PC-3 (cell line): ENCODE results near the gene SLC2A14. TPM values are rescaled to one million over a fixed set of nuclear protein-coding genes. Genes with fewer than 3 reads are reported as not detected.
"Not testable (repeated sequence)": the region's sequence is repeated elsewhere in the genome, so short reads cannot be mapped to it uniquely, and the experiment has no call there.

ENCODE experiments used
- ATAC-seq: fragments of 200-7000 bp; cut with Tn5 transposase; 2 replicates; pipeline ENCODE4 v1.9.1; 2020; ENCODE audit warnings: mild to moderate bottlenecking, moderate library complexity
- BruUV-seq: library from RNA; stranded (reverse); fragments of 400-500 nt; replicated peaks from 2 replicates; lab custom pipeline; 2021; lab: Mats Ljungman, UMichigan
- CTCF ChIA-PET: fragments of 300-600 bp; sonication (Branson Sonifier 250); formaldehyde crosslinking; loops from one replicate; lab custom pipeline; 2022; ENCODE audit warnings: antibody characterized with exemption; lab: Charles Lee
- POLR2A ChIA-PET: fragments of 300-600 bp; sonication (Branson Sonifier 250); formaldehyde crosslinking; loops from one replicate; lab custom pipeline; 2022; ENCODE audit warnings: antibody characterized with exemption; ENCODE audit not compliant: unreplicated experiment; lab: Charles Lee
- DNase-seq: peaks from one replicate; pipeline ENCODE4 v3.0.0-alpha.2; 2015
- H2AFZ ChIP-seq: fragments of 300-600 bp; sonication (generic); 2 replicates; pipeline ENCODE4 v1.6.0; 2016; ENCODE audit warnings: antibody characterized with exemption, low read length
- H3F3A ChIP-seq: fragments of 300-600 bp; sonication (generic); one replicate; pipeline ENCODE4 v1.6.0; 2017; ENCODE audit warnings: antibody characterized with exemption, low read length, control low read depth, mild to moderate bottlenecking; ENCODE audit not compliant: unreplicated experiment
- H3K27ac ChIP-seq: fragments of 300-600 bp; sonication (generic); 2 replicates; pipeline ENCODE4 v1.5.1; 2016; ENCODE audit warnings: mild to moderate bottlenecking, low read length
- H3K27me3 ChIP-seq: fragments of 300-600 bp; sonication (generic); 2 replicates; pipeline ENCODE4 v1.6.1; 2016; ENCODE audit warnings: low read length, mixed read lengths
- H3K36me3 ChIP-seq: fragments of 300-600 bp; sonication (generic); 2 replicates; pipeline ENCODE4 v1.6.1; 2016; ENCODE audit warnings: low read depth, mixed run types, low read length, mixed read lengths
- H3K4me1 ChIP-seq: fragments of 300-600 bp; sonication (generic); 2 replicates; pipeline ENCODE4 v1.5.1; 2016; ENCODE audit warnings: low read length; ENCODE audit not compliant: insufficient read depth
- H3K4me2 ChIP-seq: fragments of 300-600 bp; sonication (generic); 2 replicates; pipeline ENCODE4 v1.6.0; 2016; ENCODE audit warnings: low read length
- H3K4me3 ChIP-seq: fragments of 300-600 bp; sonication (generic); 2 replicates; pipeline ENCODE4 v1.5.1; 2016; ENCODE audit warnings: mild to moderate bottlenecking, low read length, mixed read lengths
- H3K79me2 ChIP-seq: fragments of 300-600 bp; sonication (generic); 2 replicates; pipeline ENCODE4 v1.6.1; 2017; ENCODE audit warnings: low read length, mixed read lengths
- H3K9ac ChIP-seq: fragments of 300-600 bp; sonication (generic); 2 replicates; pipeline ENCODE4 v1.6.0; 2016; ENCODE audit warnings: mild to moderate bottlenecking, low read length
- H3K9me2 ChIP-seq: fragments of 300-600 bp; sonication (generic); replicated peaks from 2 replicates; pipeline ENCODE4 v1.6.1; 2016; ENCODE audit warnings: mixed run types, low read length, mixed read lengths
- H3K9me3 ChIP-seq: fragments of 300-600 bp; sonication (generic); 2 replicates; pipeline ENCODE4 v1.6.1; 2016; ENCODE audit warnings: low read length, mixed read lengths
- H4K20me1 ChIP-seq: fragments of 300-600 bp; sonication (generic); 2 replicates; pipeline ENCODE4 v1.6.1; 2016; ENCODE audit warnings: low read length, mixed read lengths
- EZH2 ChIP-seq: fragments of 300-600 bp; sonication (generic); IDR thresholded peaks from one replicate; pipeline ENCODE4 v1.6.1; 2017; ENCODE audit warnings: antibody characterized with exemption, mild to moderate bottlenecking, low read length; ENCODE audit not compliant: unreplicated experiment
- EZH2phosphoT487 ChIP-seq: fragments of 300-600 bp; sonication (generic); IDR thresholded peaks from 2 replicates; pipeline ENCODE4 v1.6.1; 2018; ENCODE audit warnings: mild to moderate bottlenecking, antibody characterized with exemption, low read length, borderline replicate concordance
- intact Hi-C: fragments of 100-400 bp; cut with micrococcal nuclease; formaldehyde crosslinking; loops from 2 replicates; pipeline ENCODE4 v1.9.0; 2023
- total RNA-seq: library from RNA; depleted of rRNA; stranded (reverse); fragments of >200 nt; gene quantifications from 2 replicates; pipeline ENCODE4 v1.2.3, GENCODE V29; 2014
- TF ChIP-seq, protein P1 (sequence below): fragments of 300-600 bp; sonication (generic); conservative IDR thresholded peaks from 2 replicates; pipeline ENCODE4 v1.5.1; 2017; ENCODE audit warnings: antibody characterized with exemption, low read depth, mild to moderate bottlenecking, low read length

SLC2A14 gene
- total RNA-seq, 1 experiment from 2014 or later: not detected

DNA sequence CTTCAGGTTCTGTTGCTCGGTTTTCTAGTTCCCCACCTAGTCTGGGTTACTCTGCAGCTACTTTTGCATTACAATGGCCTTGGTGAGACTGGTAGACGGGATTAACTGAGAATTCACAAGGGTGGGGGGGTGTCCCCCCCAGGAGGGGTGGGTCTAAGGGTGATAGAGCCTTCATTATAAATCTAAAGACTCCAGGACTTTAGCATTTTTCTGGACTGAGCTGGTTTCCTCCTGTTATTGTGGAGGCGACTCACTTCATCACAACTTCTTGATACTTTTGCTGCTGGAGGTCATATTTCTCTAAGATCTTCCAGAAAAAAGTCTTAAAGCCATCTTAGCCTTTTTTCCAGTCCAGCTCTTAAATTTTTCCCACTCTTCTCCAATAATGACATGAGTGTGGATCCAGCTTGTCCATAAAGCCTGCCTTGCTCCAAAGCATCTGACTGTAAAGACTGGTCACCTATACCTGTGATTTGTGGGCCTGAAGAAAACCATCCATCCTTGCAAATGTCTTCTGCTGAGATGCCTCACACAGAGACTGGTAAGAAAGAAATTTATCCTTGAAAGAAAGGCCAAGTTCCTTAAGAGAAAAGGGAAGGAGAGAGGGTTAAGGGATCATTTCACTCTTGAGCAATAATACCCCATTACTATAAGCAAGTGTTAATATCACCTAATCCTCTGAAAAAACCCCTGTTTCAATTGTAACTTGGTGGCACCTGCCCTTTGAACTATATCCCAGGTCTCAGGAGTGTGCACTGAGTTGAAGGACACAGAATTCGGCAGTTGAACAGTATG lies 19.7 kb upstream of the SLC2A14 start:
- no peaks in the 10 kb centered on the region for H3K79me2 ChIP-seq
- intact Hi-C loops: no loop called here
- no peak for DNase-seq
- H4K20me1 ChIP-seq: no peaks in the 10 kb centered on the region
- TF ChIP-seq, protein P1, sequence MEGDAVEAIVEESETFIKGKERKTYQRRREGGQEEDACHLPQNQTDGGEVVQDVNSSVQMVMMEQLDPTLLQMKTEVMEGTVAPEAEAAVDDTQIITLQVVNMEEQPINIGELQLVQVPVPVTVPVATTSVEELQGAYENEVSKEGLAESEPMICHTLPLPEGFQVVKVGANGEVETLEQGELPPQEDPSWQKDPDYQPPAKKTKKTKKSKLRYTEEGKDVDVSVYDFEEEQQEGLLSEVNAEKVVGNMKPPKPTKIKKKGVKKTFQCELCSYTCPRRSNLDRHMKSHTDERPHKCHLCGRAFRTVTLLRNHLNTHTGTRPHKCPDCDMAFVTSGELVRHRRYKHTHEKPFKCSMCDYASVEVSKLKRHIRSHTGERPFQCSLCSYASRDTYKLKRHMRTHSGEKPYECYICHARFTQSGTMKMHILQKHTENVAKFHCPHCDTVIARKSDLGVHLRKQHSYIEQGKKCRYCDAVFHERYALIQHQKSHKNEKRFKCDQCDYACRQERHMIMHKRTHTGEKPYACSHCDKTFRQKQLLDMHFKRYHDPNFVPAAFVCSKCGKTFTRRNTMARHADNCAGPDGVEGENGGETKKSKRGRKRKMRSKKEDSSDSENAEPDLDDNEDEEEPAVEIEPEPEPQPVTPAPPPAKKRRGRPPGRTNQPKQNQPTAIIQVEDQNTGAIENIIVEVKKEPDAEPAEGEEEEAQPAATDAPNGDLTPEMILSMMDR: no peak
- TF ChIP-seq EZH2 (no peak), EZH2phosphoT487 (no peak)
- 0 out of 2 replicates have a peak, but pooled peaks cover 4% of the 10 kb centered on the region for H3K4me1 ChIP-seq
- BruUV-seq: no TSS peak
- no peaks in the 10 kb centered on the region for H3F3A ChIP-seq
- no peak overlapping the region for H3K27ac ChIP-seq
- ChIA-PET CTCF (no interaction called here), POLR2A (no interaction called here)
- no peaks in the 10 kb centered on the region for H3K9me3 ChIP-seq
- H3K36me3 ChIP-seq: no peaks in the 10 kb centered on the region
- H3K4me3 ChIP-seq: no peak overlapping the region
- H3K4me2 ChIP-seq: no peak overlapping the region
- no peak overlapping the region for H2AFZ ChIP-seq
- H3K9ac ChIP-seq: no peak overlapping the region
- H3K27me3 ChIP-seq: no peaks in the 10 kb centered on the region
- no peak for ATAC-seq
- H3K9me2 ChIP-seq: no peaks in the 10 kb centered on the region

DNA sequence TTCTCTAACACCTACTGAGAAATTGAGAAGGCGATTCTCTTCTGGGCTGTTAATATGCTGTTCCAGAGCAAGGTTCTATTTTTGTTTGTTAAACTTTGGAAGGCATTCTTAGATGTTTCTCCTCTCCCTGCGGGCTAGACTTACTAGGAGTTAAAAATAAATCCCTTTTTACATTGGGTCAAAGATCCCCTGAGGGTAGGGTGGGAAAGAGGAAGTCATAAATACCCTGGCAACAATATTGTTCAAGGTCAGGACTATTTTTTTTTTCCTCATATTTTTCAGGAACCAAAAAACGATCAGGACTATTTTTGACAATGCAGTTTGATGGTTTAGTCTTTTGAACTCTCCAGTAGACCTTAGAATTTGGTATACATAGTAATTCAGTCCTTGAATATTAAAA lies 12.0 kb upstream of the SLC2A14 start:
- H3K4me3 ChIP-seq: no peak overlapping the region
- H3K27ac ChIP-seq: no peak overlapping the region
- no peaks in the 10 kb centered on the region for H3K4me1 ChIP-seq
- no peak overlapping the region for H2AFZ ChIP-seq
- no peaks in the 10 kb centered on the region for H3K9me3 ChIP-seq
- H3K4me2 ChIP-seq: no peak overlapping the region
- BruUV-seq: no TSS peak
- no peaks in the 10 kb centered on the region for H3K36me3 ChIP-seq
- no peaks in the 10 kb centered on the region for H3K79me2 ChIP-seq
- CTCF ChIA-PET: no interaction called here
- POLR2A ChIA-PET: no interaction called here
- no peak for ATAC-seq
- intact Hi-C loops: no loop called here
- no peaks in the 10 kb centered on the region for H3K27me3 ChIP-seq
- TF ChIP-seq, protein P1: no peak
- TF ChIP-seq EZH2phosphoT487 (no peak), EZH2 (no peak)
- DNase-seq: no peak
- no peak overlapping the region for H3K9ac ChIP-seq
- H3F3A ChIP-seq: no peaks in the 10 kb centered on the region
- no peaks in the 10 kb centered on the region for H3K9me2 ChIP-seq
- H4K20me1 ChIP-seq: no peaks in the 10 kb centered on the region

DNA sequence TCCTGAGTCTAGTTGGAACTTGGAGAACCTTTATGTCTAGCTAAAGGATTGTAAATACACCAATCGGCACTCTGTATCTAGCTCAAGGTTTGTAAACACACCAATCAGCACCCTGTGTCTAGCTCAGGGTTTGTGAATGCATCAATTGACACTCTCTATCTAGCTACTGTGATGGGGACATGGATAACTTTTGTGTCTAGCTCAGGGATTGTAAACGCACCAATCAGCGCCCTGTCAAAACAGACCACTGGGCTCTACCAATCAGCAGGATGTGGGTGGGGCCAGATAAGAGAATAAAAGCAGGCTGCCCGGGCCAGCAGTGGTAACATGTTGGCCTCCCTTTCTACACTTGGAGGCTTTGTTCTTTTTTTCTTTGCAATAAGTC lies 9.0 kb upstream of the SLC2A14 start:
- H3K4me3 ChIP-seq, H3K27me3 ChIP-seq, H3K9me3 ChIP-seq, H3K4me1 ChIP-seq, H3K27ac ChIP-seq, H4K20me1 ChIP-seq, H3K79me2 ChIP-seq, H3K4me2 ChIP-seq, intact Hi-C loops, H3K9ac ChIP-seq, BruUV-seq, H2AFZ ChIP-seq, ATAC-seq, H3K36me3 ChIP-seq, CTCF ChIA-PET, H3K9me2 ChIP-seq, H3F3A ChIP-seq, DNase-seq: not testable (repeated sequence)
- POLR2A ChIA-PET: interaction anchor here (0.5 kb wide), 1 partner anchor 14 kb away, joined by 3 read pairs; no protein-coding TSS in a partner anchor

DNA sequence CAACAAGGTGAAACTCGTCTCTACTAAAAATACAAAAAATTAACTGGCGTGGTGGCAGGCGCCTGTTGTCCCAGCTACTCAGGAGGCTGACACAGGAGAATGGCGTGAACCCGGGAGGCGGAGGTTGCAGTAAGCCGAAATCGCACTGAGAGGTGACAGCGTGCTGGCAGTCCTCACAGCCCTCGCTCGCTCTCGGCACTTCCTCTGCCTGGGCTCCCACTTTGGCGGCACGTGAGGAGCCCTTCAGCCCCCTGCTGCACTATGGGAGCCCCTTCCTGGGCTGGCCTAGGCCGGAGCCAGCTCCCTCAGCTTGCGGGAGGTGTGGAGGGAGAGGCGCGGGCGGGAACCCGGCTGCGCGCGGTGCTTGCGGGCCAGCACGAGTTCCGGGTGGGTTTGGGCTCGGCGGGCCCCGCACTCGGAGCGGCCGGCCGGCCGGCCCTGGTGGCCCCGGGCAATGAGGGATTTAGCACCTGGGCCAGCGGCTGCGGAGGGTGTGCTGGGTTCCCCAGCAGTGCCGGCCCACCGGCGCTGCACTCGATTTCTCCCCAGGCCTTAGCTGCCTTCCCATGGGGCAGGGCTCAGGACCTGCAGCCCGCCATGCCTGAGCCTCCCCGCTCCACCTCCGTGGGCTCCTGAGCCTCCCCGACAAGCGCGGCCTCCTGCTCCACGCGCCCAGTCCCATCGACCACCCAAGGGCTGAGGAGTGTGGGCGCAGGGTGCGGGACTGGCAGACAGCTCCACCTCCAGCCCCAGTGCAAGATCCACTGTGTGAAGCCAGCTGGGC lies 8.4 kb upstream of the SLC2A14 start:
- POLR2A ChIA-PET: interaction anchor here (0.5 kb wide), 1 partner anchor 13 kb away, joined by 3 read pairs; no protein-coding TSS in a partner anchor

More for the DNA sequence above, 8.4 kb upstream of the SLC2A14 start:
- H3K36me3 ChIP-seq, DNase-seq, H3K79me2 ChIP-seq, CTCF ChIA-PET, BruUV-seq, H3K9me3 ChIP-seq, H3K4me2 ChIP-seq, H3K27me3 ChIP-seq, H4K20me1 ChIP-seq, H3K9me2 ChIP-seq, H3K27ac ChIP-seq, H2AFZ ChIP-seq, H3K4me3 ChIP-seq, H3F3A ChIP-seq, intact Hi-C loops, ATAC-seq, H3K9ac ChIP-seq, H3K4me1 ChIP-seq: not testable (repeated sequence)
